Measurements from ENCODE around the gene TMEM204.

The TMEM204 gene

GRCh38 chr16:1494711-1495110 is 38.8 kb upstream of the TMEM204 start:
- POLR2A ChIA-PET, result no interaction called here
- no peak for DNase-seq (ENCODE audit: extremely low spot score)
- CTCF ChIA-PET, result no interaction called here
- no peak for TF ChIP-seq CTCF (IDR thresholded peaks at IDR 0.05; ENCODE audit: control extremely low read depth, extremely low read depth, low read depth, missing control alignments)

- CTCF ChIA-PET, result no interaction called here
- TF ChIP-seq CTCF (IDR thresholded peaks at IDR 0.05; ENCODE audit: control extremely low read depth, extremely low read depth, low read depth, missing control alignments), result no peak
- POLR2A ChIA-PET, result no interaction called here
- DNase-seq (ENCODE audit: extremely low spot score), result no peak
These were observed 38.1 kb upstream of the TMEM204 start for GRCh38 chr16:1495211-1495888.

- CTCF ChIA-PET, result no interaction called here
- DNase-seq (ENCODE audit: extremely low spot score), result no peak
- no peak for TF ChIP-seq CTCF (IDR thresholded peaks at IDR 0.05; ENCODE audit: control extremely low read depth, extremely low read depth, low read depth, missing control alignments)
- POLR2A ChIA-PET, result no interaction called here
These were observed 37.6 kb upstream of the TMEM204 start for GRCh38 chr16:1495889-1496262.

GRCh38 chr16:1496464-1496863 is 37.0 kb upstream of the TMEM204 start:
- CTCF ChIA-PET, result no interaction called here
- POLR2A ChIA-PET, result no interaction called here
- no peak for DNase-seq (ENCODE audit: extremely low spot score)
- TF ChIP-seq CTCF (IDR thresholded peaks at IDR 0.05; ENCODE audit: control extremely low read depth, extremely low read depth, low read depth, missing control alignments), result no peak

- DNase-seq (ENCODE audit: extremely low spot score), result no peak
- CTCF ChIA-PET, result no interaction called here
- POLR2A ChIA-PET, result no interaction called here
- TF ChIP-seq CTCF (IDR thresholded peaks at IDR 0.05; ENCODE audit: control extremely low read depth, extremely low read depth, low read depth, missing control alignments), result no peak
These were observed 36.4 kb upstream of the TMEM204 start for GRCh38 chr16:1497014-1497598.

- TF ChIP-seq CTCF (IDR thresholded peaks at IDR 0.05; ENCODE audit: control extremely low read depth, extremely low read depth, low read depth, missing control alignments), result no peak
- ChIA-PET CTCF (no interaction called here), POLR2A (no interaction called here)
- no peak for DNase-seq (ENCODE audit: extremely low spot score)
These were observed 34.4 kb upstream of the TMEM204 start for GRCh38 chr16:1498899-1499676.
